Uterus (tissue), 2 donors: ENCODE measurements around the gene ABI2.

ENCODE experiments used
- CTCF ChIP-seq, 4 experiments: fragments of 200-600 bp in 2 of 4; fragments of 450-650 bp in 2 of 4; sonication (generic) in 2 of 4; IDR thresholded peaks; one replicate each; pipeline ENCODE4 v1.5.1; 2016 to 2019; ENCODE audit warnings: antibody characterized with exemption in 4 of 4, mild to moderate bottlenecking in 2 of 4, moderate library complexity in 1 of 4
- POLR2A ChIP-seq, 2 donors: fragments of 450-650 bp; IDR thresholded peaks; one replicate each; pipeline ENCODE4 v1.6.1; 2016; ENCODE audit warnings: antibody characterized with exemption in 2 of 2, mild to moderate bottlenecking in 1 of 2, moderate library complexity in 1 of 2

DNA sequence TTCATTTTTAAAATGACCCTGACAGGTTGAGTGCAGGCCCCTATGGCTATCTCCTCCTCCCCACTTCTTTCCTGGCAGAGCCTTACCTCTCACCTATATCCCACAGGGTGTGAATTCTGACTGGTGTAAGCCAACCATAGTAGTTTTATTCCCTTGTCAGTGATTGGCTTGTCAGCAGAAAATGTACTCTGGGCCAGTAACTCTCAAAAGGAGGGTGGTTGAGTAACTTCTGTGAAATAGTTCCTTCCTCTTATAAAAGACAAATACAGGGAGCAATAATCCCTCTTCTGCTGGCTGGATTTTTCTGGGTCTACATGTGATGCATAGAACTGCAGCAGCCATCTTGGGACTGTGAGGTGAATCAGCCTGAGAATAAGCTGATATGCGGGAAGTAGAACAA is 123.5 kb downstream of the ABI2 start:
- TF ChIP-seq CTCF (IDR thresholded peaks at IDR 0.05) = no peak
- no peak for TF ChIP-seq POLR2A (IDR thresholded peaks at IDR 0.05)
